HTERT RPE-1 (cell line): Measurements from ENCODE around the gene CCT8L2.
"Not testable (repeated sequence)": the region's sequence is repeated elsewhere in the genome, so short reads cannot be mapped to it uniquely, and the experiment has no call there.

Experiments used
- in situ Hi-C: fragments of 300-500 bp; cut with MboI; formaldehyde crosslinking; loops from 4 replicates; pipeline ENCODE4 v1.14.3; 2020; ENCODE audit warnings: low sequenced_read_pairs

CCT8L2 gene

DNA sequence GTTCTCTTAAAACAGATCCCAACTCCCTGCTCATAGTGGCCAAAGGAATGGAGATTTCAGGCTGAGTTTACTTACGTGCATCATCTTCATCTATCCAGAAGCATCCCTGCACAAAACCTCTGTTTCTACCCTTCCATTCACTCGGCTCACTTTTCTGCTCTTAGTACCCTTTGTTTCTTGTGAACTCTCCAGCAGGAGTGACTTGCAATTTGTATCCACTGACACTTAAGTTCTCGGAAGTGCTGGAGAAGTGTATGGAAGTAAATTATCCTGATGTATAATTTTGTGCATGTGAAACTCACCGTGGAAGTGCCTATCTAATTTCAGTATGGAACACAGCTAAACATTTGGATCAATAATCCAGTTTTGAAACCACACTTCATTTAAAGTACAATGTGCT, 7.0 kb upstream of the CCT8L2 start:
- in situ Hi-C loops: not testable (repeated sequence)

DNA sequence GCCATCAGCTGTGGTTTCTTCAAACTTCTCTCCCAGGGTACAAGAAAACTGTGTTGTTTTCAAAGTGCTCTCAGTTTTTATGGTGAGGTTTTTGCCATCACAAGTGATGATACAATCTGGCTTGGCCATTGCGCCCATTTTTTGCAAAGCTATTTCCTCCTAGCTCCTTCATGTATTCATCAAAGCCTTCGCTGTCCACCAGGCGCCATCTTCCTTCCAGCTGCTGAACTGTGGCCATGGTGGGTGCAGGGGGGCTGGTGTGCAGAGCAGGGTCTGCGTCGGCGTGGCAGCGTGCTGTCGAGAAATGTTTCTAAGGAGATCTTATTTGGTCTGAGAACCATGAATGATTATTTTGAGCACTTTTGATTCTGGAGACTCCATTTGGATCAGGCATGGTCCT, 2.6 kb upstream of the CCT8L2 start:
- in situ Hi-C loops: not testable (repeated sequence)

DNA sequence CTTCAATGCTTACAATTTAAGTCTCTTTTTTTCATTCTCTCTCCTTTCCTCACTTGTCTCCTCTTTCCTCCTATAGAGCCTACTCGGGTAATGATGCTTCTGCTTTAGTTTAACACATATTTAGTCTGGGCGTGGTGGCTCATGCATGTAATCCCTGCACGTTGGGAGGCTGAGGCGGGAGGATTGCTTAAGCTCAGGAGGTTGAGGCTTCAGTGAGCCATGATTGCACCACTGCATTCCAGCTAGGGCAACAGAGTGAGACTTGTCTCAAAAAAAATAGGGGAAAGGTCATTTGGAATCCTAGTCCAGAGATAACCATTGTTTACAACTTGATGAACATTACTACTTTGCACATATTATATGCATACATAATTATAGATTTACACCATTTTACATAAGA, 1.4 kb upstream of the CCT8L2 start:
- in situ Hi-C loops: no loop called here

DNA sequence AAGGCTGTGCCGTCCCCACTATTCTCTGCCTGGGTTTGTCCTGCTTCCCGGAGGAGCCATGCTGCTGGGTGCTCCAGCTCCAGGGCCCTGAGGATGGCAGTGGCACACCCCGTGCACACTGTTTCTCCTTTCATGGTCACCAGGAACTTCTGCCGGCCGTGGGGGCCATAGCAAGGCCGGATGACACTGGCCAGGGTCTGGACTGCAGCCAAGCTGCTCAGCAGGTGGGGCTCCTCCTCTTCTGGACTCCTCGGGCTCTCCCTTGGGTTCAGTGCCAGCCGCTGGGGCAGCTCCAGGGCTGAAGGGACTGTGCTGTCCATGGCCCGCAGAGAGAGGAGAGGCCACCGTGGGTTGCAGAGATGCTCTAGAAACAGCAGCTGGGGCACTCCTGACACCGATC, 379 bp downstream of the CCT8L2 start:
- in situ Hi-C loops: not testable (repeated sequence)

DNA sequence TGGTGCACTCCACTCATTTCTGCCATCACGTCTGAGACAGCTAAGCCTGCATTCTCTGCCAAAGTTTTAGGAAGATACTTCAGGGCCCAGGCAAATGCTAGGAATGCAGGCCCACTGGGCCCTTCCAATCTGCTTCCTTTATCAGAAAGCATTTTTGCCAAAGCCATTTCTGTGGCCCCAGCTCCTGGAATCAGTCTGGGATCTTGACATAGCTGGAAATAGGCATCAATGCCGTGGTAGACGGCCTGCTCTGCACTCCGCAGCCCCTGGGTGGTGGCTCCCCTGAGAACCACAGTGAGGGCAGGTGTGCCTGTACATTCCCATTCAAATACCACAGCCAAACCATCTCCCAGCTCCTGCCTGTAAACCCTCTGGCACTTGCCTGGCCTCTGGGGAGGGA, 1.5 kb downstream of the CCT8L2 start:
- in situ Hi-C loops: not testable (repeated sequence)

DNA sequence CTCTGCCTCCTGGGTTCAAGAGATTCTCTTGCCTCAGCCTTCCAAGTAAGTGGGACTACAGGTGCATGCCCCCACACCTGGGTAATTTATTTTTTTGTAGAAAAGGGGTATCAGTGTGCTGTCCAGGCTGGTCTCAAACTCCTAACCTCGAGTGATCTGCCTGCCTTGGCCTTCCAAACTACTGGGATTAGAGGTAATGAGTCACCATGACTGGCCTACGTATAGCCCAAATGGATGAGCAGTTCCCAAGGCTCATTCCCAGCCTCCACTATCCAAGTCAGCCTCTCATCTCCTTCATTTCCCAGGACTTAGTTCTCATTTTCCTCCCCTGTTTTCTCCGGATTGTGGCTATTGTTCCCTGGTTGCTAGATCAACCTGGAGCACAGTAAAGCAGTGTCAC, 5.6 kb downstream of the CCT8L2 start:
- in situ Hi-C loops: no loop called here

DNA sequence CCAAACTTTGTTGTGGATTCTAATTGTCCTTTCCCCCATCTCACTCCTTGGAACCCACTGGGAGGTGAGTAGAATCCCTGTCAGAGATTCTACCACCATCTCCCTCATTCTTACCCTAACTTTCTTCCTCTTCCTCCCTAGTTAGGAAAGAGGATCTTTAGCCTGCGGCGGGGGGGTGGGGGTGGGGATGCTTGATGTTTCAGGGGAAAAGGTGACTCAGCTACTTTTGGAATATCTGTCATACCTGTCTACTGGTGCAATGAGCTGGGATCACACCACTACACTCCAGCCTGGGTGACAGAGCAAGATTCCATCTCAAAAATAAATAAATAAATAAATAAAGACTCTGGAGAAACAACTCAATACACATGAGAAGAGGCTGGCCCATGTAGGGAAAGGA, 6.4 kb downstream of the CCT8L2 start:
- in situ Hi-C loops: no loop called here

DNA sequence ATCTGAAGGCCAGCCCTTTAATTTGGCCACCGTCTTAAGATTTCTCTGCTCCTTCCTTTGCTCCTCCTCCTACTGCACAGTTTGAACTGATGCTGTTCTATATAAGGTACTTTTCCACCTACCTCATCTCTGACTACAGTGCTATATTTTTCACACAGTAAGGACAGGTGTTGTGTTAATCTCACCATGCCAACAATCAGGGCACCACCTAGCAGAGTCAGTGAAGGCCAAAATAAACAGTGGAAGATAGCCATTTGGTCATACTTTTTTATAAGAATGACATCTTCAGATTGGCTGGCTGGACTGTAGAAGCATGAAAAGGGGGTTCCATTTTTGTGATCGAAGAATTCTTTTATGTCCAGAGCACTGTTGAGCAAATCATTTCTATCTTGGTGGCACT, 11.7 kb downstream of the CCT8L2 start:
- in situ Hi-C loops: not testable (repeated sequence)

DNA sequence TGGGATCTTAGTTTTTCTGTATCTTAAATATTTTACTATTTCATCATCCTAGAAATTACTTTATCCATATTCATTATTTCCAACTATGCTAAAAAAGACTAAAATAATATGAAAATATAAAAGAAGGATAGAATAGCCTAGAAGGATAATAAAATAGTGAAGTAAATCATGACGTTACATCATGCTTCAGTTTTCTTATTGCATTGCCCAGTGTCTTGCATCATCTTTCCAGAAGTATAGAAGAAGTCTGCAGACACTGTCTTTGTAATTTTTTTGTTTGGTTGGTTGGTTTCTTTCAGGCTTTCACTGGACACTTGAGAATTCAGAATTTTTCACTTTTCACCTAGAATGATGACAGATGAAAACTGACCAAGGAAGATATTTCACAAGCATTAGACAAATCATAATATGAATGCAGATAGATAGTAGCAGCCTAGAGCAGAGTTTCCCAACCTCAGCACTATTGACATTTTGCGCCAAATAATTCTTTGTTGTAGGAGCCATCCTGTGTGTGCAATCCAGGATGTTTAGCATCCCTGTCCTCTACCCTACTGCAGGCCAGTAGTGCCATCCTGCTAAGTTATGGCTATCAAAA, 23.3 kb downstream of the CCT8L2 start:
- in situ Hi-C loops: not testable (repeated sequence)

DNA sequence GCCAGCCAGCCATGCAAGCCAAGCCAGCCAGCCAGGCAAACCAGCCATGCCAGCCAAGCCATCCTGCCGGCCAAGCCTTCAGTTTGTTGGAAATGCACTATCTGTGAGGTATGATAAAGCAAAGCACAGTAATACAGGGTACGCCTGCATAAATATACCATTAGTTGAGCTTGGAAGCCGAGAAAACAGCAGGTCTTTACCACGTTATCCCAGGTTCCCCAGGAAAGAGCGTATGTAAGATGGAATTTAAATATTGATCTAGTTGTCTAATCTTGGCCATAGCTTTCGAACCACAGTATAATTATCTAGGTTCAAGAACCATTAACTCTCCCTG, 24.2 kb downstream of the CCT8L2 start:
- in situ Hi-C loops: no loop called here

DNA sequence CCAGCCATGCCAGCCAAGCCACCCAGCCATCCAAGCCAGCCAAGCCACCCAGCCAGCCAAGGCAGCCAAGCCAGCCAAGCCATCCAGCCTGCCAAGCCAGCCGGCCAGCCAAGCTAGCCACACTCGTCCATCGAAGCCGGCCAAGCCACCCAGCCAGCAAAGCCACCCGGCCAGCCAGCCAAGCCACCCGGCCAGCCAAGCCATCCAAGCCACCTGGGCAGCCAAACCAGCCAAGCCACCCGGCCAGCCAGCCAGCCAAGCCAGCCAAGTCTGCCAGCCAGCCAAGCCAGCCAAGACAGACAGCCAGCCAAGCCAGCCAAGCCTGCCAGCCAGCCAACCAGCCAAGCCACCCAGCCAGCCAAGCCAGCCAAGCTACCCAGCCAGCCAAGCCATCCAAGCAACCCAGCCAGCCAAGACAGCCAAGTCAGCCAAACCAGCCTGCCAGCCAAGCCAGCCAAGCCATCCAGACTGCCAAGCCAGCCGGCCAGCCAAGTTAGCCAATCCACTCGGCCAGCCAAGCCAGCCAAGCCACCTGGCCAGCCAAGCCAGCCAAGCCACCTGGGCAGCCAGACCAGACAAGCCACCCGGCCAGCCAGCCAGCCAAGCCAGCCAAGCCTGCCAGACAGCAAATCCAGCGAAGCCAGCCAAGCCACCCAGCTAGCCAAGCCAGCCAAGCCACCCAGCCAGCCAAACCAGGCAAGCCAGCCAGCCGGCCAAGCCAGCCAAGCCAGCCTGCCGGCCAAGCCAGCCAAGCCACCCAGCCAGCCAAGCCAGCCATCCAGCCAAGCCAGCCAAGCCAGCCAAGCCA, 24.8 kb downstream of the CCT8L2 start:
- in situ Hi-C loops: not testable (repeated sequence)

DNA sequence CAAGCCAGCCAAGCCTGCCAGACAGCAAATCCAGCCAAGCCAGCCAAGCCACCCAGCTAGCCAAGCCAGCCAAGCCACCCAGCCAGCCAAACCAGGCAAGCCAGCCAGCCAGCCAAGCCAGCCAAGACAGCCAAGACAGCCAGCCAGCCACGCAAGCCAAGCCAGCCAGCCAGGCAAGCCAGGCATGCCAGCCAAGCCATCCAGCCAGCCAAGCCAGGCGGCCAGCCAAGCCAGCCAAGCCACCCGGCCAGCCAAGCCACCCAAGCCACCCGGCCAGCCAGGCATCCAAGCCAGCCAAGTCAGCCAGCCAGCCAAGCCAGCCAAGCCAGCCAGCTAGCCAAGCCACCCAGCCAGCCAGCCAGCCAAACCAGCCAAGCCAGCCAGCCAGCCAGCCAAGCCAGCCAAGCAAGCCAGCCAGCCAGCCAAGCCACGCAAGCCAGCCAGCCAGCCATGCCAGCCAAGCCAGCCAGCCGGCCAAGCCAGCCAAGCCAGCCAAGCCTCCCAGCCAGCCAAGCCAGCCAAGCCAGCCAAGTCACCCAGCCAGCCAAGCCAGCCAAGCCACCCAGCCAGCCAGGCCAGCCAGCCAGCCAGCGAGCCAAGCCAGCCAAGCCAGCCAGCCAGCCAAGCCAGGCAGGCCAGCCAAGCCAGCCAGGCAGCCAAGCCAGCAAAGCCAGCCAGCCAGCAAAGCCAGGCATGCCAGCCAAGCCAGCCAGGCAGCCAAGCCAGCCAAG, 26.0 kb downstream of the CCT8L2 start:
- in situ Hi-C loops: not testable (repeated sequence)

DNA sequence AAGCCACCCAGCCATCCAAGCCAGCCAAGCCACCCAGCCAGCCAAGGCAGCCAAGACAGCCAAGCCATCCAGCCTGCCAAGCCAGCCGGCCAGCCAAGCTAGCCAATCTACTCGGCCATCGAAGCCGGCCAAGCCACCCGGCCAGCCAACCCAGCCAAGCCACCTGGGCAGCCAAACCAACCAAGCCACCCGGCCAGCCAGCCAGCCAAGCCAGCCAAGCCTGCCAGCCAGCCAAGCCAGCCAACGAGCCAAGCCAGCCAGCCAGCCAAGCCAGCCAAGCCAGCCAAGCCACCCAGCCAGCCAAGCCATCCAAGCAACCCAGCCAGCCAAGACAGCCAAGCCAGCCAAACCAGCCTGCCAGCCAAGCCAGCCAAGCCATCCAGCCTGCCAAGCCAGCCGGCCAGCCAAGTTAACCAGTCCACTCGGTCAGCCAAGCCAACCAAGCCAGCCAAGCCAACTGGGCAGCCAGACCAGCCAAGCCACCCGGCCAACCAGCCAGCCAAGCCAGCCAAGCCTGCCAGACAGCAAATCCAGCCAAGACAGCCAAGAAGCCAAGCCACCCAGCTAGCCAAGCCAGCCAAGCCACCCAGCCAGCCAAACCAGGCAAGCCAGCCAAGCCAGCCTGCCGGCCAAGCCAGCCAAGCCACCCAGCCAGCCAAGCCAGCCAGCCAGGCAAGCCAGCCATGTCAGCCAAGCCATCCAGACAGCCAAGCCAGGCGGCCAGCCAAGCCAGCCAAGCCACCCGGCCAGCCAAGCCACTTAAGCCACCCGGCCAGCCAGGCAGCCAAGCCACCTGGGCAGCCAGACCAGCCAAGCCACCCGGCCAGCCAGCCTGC, 26.8 kb downstream of the CCT8L2 start:
- in situ Hi-C loops: not testable (repeated sequence)

DNA sequence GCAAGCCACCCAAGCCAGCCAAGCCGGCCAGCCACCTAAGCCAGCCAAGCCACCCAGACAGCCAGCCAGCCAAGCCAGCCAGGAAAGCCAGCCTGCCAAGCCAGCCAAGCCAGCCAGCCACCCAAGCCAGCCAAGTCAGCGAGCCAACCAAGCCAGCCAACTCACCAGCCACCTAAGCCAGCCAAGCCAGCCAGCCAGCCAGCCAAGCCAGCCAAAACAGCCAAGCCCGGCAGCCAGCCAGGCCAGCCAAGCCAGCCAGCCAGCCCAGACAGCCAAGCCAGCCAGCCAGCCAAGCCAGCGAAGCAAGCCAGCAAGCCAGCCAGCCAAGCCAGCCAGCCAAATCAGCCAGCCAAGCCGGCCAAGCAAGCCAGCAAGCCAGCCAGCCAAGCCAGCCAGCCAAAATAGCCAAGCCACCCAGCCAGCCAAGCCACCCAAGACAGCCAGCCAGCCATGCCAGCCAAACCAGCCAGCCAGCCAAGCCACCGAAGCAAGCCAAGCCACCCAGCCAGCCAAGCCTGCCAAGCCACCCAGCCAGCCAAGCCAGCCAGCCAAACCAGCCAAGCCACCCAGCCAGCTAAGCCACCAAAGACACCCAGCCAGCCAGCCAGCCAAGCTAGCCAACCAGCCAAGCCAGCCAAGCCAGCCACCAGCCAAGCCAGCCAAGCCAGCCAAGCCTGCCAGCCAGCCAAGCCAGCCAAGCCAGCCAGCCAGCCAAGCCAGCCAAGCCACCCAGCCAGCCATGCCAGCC, 27.6 kb downstream of the CCT8L2 start:
- in situ Hi-C loops: not testable (repeated sequence)

DNA sequence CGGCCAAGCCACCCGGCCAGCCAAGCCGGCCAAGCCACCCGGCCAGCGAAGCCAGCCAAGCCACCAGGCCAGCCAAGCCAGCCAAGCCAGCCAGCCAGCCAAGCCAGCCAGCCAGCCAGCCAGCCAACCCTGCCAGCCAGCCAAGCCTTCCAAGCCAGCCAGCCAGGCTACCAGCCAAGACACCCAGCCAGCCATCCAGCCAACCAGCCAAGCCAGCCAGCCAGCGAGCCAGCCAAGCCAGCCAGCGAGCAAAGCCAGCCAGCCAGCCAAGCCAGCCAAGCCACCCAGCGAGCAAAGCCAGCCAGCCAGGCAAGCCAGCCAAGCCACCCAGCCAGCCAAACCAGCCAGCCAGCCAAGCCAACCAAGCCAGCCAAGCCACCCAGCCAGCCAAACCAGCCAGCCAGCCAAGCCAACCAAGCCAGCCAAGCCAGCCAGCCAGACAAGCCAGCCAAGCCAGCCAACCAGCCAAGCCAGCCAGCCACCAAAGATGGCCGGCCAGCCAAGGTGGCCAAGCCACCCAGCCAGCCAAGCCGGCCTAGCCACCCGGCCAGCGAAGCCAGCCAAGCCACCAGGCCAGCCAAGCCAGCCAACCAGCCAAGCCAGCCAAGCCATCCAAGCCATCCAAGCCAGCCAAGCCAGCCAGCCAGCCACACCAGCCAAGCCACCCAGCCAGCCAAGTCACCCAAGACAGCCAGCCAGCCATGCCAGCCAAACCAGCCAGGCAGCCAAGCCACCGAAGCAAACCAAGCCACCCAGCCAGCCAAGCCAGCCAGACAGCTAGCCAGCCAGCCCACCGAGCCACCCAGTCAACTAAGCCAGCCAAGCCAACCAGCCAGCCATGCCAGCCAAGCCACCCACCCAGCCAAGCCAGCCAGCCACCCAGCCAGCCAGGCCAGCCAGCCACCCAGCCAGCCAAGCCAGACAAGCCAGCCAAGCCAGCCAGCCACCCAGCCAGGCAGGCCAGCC, 28.8 kb downstream of the CCT8L2 start:
- in situ Hi-C loops: no loop called here

DNA sequence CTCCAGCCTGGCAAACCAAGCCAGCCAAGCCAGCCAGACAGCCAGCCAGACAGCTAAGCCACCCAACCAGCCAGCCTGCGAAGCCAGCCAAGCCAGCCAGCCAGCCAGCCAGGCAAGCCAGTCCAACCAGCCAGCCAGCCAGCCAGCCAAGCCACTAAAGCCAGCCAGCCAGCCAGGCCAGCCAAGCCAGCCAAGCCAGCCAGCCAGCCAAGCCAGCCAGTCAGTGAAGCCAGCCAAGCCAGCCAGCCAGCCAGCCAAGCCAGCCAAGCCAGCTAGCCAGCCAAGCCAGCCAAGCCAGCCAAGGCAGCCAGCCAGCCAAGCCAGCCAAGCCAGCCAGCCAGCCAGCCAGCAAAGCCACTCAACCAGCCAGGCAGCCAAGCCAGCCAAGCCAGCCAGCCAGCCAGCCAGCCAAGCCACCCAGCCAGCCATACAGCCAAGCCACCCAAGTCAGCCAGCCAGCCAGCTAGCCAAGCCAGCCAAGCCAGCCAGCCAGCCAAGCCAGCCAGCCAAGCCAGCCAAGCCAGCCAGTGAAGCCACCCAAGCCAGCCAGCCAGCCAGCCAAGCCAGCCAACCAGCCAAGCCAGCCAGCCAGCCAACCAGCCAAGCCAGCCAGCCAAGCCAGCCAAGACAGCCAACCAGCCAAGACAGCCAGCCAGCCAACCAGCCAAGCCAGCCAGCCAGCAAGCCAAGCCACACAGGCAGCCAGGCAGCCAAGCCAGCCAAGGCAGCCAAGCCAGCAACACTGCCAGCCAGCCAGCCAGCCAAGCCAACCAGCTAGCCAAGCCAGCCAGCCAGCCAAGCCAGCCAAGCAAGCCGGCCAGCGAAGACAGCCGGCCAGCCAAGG, 29.7 kb downstream of the CCT8L2 start:
- in situ Hi-C loops: no loop called here

DNA sequence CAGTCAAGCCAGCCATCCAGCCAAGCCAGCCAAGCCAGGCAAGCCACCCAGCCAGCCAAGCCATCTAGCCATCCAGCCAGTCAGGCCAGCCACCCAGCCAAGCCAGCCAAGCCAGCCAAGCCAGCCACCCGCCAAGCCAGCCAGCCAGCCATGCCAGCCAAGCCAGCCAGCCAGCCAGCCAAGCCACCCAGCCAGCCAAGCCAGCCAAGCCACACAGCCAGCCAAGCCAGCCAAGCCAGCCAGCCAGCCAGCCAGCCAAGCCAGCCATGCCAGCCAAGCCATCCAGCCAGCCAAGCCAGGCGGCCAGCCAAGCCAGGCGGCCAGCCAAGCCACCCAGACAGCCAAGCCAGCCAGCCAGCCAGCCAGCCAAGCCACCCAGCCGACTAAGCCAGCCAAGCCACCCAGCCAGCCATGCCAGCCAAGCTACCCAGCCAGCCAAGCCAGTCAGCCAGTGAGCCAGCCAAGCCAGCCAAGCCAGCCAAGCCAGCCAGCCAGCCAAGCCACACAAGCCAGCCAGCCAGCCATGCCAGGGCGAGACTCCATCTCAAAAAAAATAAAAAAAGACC, 31.4 kb downstream of the CCT8L2 start:
- in situ Hi-C loops: not testable (repeated sequence)

DNA sequence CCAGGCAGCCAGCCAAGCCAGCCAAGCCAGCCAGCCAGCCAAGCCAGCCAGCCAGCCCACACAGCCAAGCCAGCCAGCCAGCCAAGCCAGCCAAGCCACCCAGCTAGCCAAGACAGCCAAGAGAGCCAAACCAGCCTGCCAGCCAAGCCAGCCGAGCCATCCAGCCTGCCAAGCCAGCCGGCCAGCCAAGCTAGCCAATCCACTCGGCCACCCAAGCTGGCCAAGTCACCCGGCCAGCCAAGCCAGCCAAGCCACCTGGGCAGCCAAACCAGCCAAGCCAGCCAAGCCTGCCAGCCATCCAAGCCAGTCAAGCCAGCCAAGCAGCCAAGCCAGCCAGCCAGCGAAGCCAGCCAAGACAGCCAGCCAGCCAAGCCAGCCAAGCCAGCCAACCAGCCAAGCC, 32.0 kb downstream of the CCT8L2 start:
- in situ Hi-C loops: not testable (repeated sequence)
